GM18498 (cell line): ENCODE data around the gene NCEH1.
"Not testable (repeated sequence)": the region's sequence is repeated elsewhere in the genome, so short reads cannot be mapped to it uniquely, and the experiment has no call there.

ENCODE experiments used
- ATAC-seq: cut with Tn5 transposase; IDR thresholded peaks from one replicate; pipeline ENCODE4 v1.9.1; 2021; ENCODE audit warnings: mild to moderate bottlenecking, moderate library complexity; ENCODE audit not compliant: unreplicated experiment

The NCEH1 gene, protein sequence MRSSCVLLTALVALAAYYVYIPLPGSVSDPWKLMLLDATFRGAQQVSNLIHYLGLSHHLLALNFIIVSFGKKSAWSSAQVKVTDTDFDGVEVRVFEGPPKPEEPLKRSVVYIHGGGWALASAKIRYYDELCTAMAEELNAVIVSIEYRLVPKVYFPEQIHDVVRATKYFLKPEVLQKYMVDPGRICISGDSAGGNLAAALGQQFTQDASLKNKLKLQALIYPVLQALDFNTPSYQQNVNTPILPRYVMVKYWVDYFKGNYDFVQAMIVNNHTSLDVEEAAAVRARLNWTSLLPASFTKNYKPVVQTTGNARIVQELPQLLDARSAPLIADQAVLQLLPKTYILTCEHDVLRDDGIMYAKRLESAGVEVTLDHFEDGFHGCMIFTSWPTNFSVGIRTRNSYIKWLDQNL

DNA sequence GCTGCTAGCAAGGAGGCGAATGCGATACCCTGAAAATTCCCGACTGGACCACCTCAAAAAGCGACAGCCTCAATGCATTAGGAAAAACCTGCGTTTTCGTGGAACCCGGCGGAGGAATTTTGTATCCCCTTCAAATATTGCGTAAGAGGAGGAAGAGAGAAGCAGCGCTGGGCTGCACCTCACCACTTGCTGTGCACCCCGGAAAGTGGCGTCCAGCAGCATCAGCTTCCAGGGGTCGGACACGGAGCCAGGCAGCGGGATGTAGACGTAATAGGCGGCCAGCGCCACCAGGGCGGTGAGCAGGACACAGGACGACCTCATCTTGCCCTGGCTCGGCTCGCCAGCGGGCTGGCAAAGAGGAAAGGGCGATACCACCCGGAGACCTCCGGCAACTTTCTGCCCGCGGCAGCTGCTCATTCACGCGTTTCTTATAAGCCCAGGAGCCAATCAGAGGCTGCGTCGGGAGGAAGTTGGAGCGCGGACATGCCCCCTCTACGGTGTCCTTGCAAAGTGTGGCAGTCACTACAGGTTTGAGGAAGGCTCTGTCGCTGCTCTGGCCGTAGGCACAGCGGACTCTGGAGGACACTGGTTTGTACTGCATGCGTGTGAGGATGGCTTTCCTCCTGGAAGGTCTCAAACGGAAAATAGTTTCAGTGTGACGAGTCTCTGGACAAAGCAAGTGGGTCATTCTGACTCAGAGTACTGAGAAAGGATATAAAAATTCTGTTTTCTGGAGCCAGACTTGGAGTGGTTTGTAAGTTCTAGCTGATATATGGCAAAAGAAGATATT, at the start of gene NCEH1:
TSS of gene NCEH1 (minus strand) at position 404 of the 790 bp plus-strand sequence. CDS start at position 321, 83 bp downstream.
- ATAC-seq, result peak; percentile 100

DNA sequence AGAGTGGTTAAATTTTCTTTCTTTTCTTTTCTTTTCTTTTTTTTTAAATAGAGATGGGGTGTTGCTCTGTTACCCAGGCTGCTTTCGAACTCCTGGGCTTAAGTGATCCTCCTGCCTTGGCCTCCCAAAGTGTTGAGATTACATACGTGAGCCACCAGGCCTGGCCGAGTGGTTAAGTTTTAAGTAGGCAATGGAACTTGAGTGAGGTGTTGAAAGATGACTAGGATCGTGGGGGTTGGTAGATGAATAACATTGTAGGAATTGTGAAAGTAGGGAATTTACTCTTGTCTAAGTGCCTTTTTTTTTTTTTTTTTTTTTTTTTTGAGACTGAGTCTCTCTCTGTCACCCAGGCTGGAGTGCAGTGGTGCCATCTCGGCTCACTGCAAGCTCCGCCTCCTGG, 49.5 kb upstream of the NCEH1 start:
- not testable (repeated sequence) for ATAC-seq

DNA sequence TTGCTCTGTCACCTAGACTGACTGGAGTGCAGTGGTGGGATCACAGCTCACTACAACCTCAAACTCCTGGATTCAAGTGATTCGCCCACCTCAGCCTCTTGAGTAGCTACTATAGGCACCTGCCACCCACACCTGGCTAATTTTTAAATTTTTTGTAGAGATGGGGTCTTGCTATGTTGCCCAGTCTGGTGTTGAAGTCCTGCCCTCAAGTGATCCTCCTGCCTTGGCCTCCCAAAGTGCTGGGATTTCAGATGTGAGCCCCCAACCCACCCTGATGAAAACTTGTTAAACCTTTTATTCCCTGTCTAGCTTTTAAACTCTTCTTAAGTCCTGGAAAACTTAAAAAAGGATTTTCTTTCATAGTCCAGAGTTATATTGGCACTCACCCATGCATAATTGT, 42.3 kb upstream of the NCEH1 start:
- no peak for ATAC-seq

DNA sequence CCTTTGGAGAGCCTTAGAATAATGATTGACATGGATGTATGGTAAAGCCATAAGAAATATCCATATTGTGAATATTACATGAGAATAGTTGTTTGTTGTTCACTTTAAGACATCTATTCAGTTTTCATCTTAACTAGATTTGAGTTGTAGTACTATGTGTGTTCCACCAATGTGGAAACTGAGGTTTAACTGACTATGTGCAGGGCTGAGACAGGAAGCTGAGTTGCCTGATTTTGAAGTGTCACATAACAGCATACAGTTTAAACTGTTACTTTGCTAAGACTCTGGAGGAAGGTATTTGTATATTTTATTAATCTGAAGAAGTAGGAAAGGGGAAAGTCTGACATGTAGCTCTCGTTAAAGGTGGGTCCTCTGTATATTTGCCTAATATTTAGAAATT, 41.8 kb upstream of the NCEH1 start:
- ATAC-seq, result no peak

DNA sequence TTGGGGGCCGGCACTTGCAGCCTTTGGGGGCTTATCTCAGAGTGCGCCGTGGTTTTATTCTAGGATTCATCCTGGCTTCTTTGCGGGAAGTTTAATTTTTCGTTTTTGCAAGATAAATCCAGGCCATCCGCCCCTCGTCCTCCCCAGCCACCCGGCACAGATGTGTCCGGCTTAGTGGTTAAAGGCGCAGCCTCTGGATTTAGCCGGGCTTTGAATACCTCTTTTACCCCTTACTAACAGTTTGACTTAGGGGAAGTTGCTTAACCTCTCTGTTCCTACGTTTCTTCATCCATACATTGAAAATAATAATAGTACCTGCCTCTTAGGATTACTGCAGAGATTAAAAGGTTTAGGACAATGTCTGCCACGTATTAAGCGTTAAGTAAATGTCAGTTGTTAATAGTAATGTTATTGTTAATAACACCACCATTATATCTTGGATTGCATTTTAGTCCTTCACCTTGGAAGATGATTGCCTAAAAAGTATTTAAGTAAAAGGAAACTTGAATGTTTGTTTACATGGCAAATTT, 40.4 kb upstream of the NCEH1 start:
- ATAC-seq, result peak; percentile 14

DNA sequence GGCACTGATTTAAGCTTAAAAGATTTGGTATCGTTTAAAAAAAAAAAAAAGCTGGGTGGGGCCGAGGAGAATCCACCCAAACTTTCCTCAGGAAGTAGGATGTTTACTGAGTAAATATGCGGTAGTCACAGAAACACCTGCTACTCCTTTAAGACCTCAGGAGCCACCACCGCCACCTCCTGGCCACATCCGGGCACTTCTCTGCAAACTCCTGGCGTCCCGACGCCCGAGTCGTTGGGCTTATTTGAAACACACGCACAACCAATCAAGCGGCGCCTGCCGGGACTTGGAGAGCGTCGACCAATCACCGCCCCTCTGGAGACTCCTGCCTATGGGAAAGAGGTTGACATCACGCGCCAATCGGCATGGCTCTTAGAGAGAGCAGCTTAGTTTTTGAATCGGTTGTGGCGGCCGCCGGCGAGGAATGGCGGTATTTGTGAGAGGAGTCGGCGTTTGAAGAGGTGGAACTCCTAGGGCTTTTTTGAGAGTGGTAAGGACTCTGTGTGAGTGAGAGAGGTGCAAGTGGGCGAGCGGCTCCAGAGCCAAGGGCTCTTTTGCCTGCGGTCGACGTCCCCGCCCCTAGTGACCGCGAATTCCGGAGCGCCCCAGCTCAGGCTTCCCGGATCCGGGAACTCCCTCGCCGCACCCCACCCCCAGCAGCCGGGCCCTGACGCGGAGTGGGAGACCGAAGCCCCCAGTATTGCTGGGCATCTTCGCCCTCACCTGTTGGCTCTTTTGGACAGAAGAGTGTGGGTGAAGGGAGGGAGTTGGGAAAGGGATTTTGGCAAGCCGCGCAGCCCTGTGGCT, 39.7 kb upstream of the NCEH1 start, which contains the start of gene ECT2:
TSS of gene ECT2 (plus strand) at position 359 of the 807 bp plus-strand sequence. CDS start 3,805 bp downstream, outside the sequence.
- peak; percentile 97 for ATAC-seq

DNA sequence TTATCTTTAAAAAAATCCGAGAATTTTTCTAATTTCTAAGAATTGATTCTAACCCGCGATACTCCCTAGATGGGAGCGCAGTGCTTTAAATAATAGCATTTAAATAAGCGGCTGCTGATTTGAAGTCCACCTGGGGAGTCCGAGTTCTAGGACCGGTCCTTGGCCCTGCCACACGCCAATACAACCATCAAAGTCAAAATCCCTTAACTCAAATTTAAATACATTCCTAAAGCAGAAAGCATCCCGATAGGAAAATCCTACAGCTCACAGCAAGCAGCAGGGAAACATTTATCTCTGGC, 39.2 kb upstream of the NCEH1 start:
- ATAC-seq, result no peak

DNA sequence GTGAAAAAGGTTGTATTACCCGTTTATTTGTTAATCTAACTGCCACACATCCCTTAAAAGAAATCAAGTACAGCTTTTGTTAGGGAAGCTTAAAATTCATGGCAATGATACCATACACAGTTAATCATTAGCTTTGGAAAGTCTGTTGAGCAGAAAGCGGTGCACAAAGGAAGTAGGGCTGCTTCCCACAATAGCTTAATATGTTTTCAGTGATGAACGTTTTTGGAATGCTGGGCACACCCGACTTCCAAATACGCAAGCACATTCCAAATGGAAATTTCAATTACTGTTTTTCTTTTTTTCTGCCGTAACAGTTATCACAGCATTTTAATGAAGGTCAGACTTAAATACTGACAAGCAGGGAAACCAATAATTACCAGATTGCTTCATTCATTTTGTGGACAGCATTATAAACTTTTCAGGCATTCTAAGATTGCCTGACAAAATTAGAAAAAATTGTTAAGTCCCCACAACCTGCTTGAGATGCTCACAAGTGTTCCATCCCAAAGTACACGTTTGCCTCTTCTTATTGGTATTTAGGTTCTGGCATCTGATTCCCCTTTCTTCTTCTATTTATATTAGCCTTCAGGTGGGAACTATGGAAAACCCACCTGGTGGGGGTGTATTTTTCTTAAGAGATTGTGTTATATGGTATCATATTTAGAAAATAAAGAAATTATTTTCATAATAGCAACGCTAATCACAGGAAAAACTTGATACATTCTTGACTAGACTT, 38.5 kb upstream of the NCEH1 start:
- ATAC-seq, result no peak

DNA sequence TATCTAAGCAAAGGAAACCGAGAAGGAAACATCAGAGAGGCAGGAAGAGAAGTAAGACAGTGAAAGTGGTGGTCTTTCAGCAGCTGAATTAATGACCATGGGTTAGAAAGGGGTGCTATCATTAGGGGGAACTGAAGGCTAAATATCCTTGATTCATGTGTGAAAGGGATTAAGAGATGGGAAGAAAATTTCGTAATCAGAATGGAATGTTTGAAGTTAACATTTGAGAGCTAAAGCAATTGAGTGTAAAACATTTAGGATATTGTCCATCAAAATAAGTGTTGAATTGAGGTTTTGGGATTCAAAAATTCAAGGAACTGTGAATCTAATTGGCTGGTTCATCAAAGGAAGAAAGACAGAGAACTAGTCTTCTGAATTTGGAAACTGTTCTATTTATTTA, 35.6 kb upstream of the NCEH1 start:
- ATAC-seq, result no peak

DNA sequence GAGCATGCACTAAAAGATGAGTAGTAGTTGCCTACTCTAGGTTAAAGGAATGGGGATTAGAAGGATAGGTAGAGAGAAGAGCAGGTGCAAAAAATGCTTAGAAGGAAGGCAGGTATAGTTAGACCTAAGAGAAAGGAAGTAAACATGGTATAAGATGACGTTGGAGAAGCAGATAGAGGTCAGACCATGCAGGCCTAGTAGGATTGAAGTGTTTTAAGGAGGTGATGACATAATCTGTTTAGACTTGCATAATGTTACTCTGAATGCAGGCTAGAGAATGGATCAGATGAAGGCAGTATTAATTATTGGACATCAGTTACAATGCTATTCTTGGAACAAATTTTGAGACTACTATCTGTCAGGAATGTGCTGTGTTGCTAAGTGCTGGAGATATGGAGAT, 28.6 kb upstream of the NCEH1 start:
- no peak for ATAC-seq

DNA sequence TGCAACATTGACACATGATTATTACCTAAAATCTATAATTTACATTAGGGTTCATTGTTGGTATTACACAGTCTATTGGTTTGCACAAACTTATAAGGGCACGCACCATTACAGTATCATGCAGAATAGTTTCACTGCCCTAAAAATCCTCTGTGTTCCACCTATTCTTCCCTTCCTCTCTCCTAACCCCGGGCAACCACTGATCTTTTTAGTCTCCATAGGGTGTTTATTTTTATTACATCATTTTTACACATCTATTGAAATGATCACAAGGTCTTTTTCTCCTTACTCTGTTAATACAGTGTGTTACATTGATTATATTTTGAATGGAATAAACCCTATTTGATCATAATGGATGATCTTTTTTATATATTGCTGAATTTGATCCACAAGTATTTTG, 24.1 kb upstream of the NCEH1 start:
- no peak for ATAC-seq

DNA sequence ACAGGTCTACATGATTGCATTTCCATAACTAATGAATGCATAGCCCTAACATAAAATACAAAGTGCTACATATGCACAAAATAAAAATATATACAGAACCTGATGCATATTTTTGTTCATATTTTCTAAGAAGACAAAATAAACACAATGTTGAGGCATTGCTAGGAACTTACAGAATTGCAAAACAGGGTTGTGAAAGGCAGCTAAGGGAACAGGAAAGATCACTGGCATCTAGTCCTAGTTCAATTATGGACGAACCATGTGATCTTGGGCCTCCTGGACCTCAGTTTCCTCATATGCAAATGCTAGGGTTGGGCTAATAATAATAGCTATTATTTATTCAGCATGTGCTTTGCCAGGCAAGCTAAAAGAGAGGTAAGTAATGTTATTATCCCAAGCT, 15.5 kb upstream of the NCEH1 start:
- no peak for ATAC-seq

DNA sequence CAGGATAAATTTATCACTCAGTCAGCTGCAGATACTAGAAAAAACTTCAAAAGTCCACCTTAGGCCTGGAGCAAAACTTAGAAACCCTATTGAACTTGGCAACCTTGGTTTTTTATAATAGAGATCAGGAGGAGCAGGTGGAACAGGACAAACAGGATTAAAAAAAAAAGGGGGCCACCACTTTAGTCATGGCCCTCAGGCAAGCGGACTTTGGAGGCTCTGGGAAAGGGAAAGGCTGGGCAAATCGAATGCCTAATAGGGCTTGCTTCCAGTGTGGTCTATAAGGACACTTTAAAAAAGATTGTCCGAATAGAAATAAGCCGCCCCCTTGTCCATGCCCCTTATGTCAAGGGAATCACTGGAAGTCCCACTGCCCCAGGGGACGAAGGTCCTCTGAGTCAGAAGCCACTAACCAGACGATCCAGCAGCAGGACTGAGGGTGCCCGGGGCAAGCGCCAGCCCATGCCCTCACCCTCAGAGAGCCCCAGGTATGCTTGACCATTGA, 11.7 kb upstream of the NCEH1 start:
- not testable (repeated sequence) for ATAC-seq

DNA sequence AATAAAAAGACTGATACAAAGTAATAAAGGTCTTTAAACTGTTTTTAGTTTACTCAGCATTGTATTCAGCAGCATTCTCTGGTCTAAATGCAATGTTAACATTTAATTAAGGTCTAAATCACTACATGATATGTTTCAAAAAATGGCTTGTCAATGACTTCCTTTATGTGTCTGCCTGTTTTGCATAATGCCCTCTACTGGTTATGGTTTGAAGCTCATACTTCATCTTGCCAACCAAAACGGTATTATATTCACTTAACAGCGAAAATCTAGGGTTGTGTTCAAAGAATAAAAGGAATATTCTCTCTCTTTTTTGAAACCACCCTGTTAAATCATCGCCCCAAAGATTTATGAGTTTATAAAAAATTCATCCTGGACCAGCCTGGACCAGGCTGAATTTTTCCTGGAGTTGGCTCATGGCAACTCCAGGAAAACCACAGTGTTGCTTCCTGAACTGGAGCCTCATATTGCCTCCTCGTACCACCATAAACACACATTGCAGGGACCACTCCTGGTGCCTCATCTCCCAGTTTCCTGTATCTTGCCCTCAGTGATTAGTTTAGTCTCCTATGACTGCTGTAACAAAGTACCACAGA, 6.7 kb upstream of the NCEH1 start:
- ATAC-seq, result no peak

DNA sequence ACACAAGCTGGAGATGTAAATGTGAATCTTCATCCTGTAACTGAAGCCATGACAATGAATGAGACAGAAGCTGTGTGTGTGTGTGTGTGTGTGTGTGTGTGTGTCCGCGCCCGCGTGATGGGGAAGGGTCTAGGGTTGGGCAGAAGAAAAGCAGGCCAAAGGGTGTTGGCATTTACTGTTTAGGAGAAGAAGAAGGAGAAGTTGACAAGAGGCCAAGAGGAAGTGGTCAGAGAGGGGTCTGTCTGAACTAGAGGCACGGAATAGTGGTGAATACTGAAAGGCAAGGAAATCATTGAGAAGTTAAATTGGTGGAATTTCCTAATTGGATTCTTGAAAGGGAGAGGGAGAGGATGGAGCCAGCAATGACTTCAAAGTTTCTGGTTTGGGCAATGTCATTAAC, 5.6 kb upstream of the NCEH1 start:
- ATAC-seq, result no peak

DNA sequence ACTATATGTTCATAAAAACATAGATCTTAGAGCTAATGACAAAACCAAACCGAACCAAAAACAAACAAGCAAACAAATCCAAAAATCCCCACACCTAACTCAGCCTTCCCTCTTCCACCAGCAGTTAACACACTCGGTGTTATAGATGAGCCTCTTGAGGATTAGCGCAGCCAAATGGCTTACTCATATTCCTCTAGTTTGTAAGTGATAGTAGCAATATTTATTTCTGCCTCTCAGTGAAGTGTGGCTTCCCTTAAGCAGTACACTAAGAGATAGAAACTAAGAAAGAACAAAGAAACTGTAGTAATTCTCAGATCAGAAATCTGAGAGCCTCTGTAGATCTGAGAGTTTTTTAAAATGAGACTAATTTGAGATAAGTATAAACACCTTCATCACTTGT, 2.4 kb upstream of the NCEH1 start:
- no peak for ATAC-seq

DNA sequence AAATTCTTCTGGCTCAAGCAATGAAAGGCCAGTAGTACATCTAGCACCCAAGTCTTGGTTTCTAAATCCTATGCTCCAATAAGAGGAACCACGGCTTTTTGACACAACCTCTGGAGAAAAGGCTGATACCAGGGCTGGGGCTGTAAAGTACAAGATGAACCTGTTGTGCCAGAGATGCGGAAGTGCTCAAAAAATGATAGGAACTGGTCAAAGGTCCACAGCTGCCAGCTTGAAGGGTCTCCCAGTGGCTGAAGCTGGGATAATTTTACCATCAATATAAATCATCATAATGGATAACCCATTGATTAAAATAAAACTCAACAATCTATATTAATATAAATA, 558 bp upstream of the NCEH1 start:
- no peak for ATAC-seq

DNA sequence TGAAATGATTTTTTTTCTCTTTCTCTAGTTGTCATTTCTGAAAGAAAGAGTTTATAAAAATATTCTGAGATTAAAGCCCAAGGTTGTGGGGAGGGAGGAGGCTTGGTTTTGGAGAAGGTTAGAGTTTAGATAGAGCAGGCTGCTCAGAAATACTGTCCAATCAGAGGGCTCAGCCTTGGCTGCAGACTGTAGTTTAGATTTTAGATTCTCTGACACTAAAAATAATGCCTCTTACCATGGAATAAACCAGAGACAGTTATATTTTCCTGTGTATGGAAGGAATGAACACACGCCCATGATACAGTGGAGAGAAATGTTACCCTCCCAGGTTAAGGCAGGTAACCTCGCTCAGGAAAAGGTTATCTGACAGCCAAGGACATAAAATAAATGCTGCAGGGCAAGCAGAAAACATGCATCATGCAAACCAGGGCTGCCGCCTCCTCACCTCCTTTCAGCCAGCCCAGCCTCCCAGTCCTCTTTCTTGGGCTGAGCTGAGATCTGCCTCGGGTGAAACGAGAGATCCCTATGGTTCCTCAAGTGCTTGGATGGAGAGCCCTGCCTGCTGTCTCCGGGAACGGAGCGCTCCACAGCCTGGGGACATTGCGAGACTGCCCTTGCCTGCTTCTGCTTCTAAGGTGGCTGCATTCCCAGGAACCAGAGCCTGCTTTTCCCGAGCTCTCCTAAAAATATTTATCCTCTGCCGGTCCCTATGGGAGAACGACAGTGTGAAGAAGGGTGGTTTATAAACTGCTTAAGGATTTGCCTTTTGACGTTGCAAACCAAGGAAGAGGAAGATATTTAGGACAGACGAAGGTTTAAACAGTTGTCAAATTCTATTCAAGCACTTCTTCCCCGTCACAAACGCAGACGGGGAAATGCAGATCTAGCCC, 848 bp downstream of the NCEH1 start:
- peak; percentile 1 for ATAC-seq
